HG02884 (cell line): Measurements from ENCODE around the gene NFATC2.
A peak's percentile ranks its signal among the peaks of the same experiment; 100 is the strongest.

Experiments
- ATAC-seq: cut with Tn5 transposase; IDR thresholded peaks from one replicate; pipeline ENCODE4 v1.9.1; 2021; ENCODE audit warnings: mild to moderate bottlenecking, moderate library complexity; ENCODE audit not compliant: unreplicated experiment

NFATC2 gene

GRCh38 chr20:51497542-51498467, 44.7 kb downstream of the NFATC2 start:
- peak; percentile 45 for ATAC-seq

- no peak for ATAC-seq
These were observed 45.6 kb downstream of the NFATC2 start for GRCh38 chr20:51496964-51497363.

GRCh38 chr20:51495921-51496545, 46.5 kb downstream of the NFATC2 start:
- ATAC-seq = no peak

GRCh38 chr20:51495291-51495690, 47.2 kb downstream of the NFATC2 start:
- no peak for ATAC-seq

- ATAC-seq = no peak
These were observed 48.0 kb downstream of the NFATC2 start for GRCh38 chr20:51494241-51495110.

- no peak for ATAC-seq
These were observed 49.1 kb downstream of the NFATC2 start for GRCh38 chr20:51493346-51493791.

- ATAC-seq = no peak
These were observed 50.1 kb downstream of the NFATC2 start for GRCh38 chr20:51492167-51493092.

- no peak for ATAC-seq
These were observed 51.1 kb downstream of the NFATC2 start for GRCh38 chr20:51491393-51491792.

- no peak for ATAC-seq
These were observed 51.9 kb downstream of the NFATC2 start for GRCh38 chr20:51490635-51491034.

- no peak for ATAC-seq
These were observed 52.9 kb downstream of the NFATC2 start for GRCh38 chr20:51489611-51490010.

- ATAC-seq = no peak
These were observed 54.2 kb downstream of the NFATC2 start for GRCh38 chr20:51488331-51488730.

- no peak for ATAC-seq
These were observed 54.8 kb downstream of the NFATC2 start for GRCh38 chr20:51487565-51488268.

GRCh38 chr20:51487076-51487475, 55.4 kb downstream of the NFATC2 start:
- ATAC-seq = no peak

GRCh38 chr20:51486197-51487005, 56.1 kb downstream of the NFATC2 start:
- no peak for ATAC-seq

- no peak for ATAC-seq
These were observed 57.7 kb downstream of the NFATC2 start for GRCh38 chr20:51484831-51485230.

- no peak for ATAC-seq
These were observed 58.2 kb downstream of the NFATC2 start for GRCh38 chr20:51484141-51484815.

- no peak for ATAC-seq
These were observed 59.6 kb downstream of the NFATC2 start for GRCh38 chr20:51482836-51483473.
